Gastroesophageal sphincter (tissue), 4 donors: ENCODE data around the gene CIBAR2. TPM values are rescaled to one million over a fixed set of nuclear protein-coding genes. Genes with fewer than 3 reads are reported as not detected.

Experiments used
- ATAC-seq: fragments of 150-250 bp; one replicate; pipeline ENCODE4 v1.9.1; 2016; ENCODE audit warnings: mild to moderate bottlenecking, moderate library complexity
- H3K27ac ChIP-seq, 4 donors: fragments of 200-600 bp; sonication (generic) in 3 of 4; 1 replicate in 3 of 4; 2 replicates in 1 of 4; pipeline ENCODE4 v1.5.1; 2016 to 2019
- H3K27me3 ChIP-seq: fragments of 200-600 bp; sonication (generic); one replicate; pipeline ENCODE4 v1.5.1; 2019
- H3K36me3 ChIP-seq, 2 donors: fragments of 200-600 bp; sonication (generic); one replicate each; pipeline ENCODE4 v1.5.1; 2019; ENCODE audit warnings: control low read depth in 1 of 2
- H3K4me1 ChIP-seq, 3 donors: fragments of 200-600 bp; sonication (generic); 1 replicate in 2 of 3; 2 replicates in 1 of 3; pipeline ENCODE4 v1.5.1; 2016 to 2019; ENCODE audit warnings: control low read depth in 2 of 3
- H3K4me3 ChIP-seq, 2 donors: fragments of 200-600 bp; sonication (generic); one replicate each; pipeline ENCODE4 v1.5.1; 2019; ENCODE audit warnings: mild to moderate bottlenecking in 1 of 2, moderate library complexity in 1 of 2
- H3K9me3 ChIP-seq, 3 donors: fragments of 200-600 bp; sonication (generic); one replicate each; pipeline ENCODE4 v1.5.1; 2017 to 2019; ENCODE audit warnings: control low read depth in 2 of 3
- CTCF ChIP-seq, 4 experiments: fragments of 200-600 bp in 2 of 4; fragments of 450-650 bp in 2 of 4; sonication (generic) in 1 of 4; IDR thresholded peaks; one replicate each; pipeline ENCODE4 v1.5.1; 2017 to 2019; ENCODE audit warnings: antibody characterized with exemption in 4 of 4, mild to moderate bottlenecking in 2 of 4, moderate library complexity in 2 of 4
- EP300 ChIP-seq: sonication (generic); formaldehyde crosslinking; IDR thresholded peaks from one replicate; pipeline ENCODE4 v1.6.1; 2017; ENCODE audit warnings: antibody characterized with exemption, mild to moderate bottlenecking
- POLR2A ChIP-seq, 2 donors: fragments of 450-650 bp; IDR thresholded peaks; one replicate each; pipeline ENCODE4 v1.6.1; 2017; ENCODE audit warnings: antibody characterized with exemption in 2 of 2, mild to moderate bottlenecking in 2 of 2, moderate library complexity in 1 of 2
- POLR2AphosphoS5 ChIP-seq: sonication (generic); formaldehyde crosslinking; IDR thresholded peaks from one replicate; pipeline ENCODE4 v1.6.1; 2017; ENCODE audit warnings: antibody characterized with exemption
- WGBS, 2 donors: methylation state at CpG; one replicate each; pipeline ENCODE4 v1.1.5; 2018; ENCODE audit warnings: low coverage in 1 of 2; 5-methylcytosine and 5-hydroxymethylcytosine counted together
- total RNA-seq, 4 donors: library from RNA; depleted of rRNA; stranded (reverse); fragments of >200 nt; gene quantifications; one replicate each; pipeline ENCODE4 v1.1.0, GENCODE V29; 2016

The CIBAR2 gene
- total RNA-seq, 4 donors from 2014 or later = not detected

GRCh38 chr16:85068746-85069145 is 43.5 kb downstream of the CIBAR2 start:
- peaks cover 0 to 9% (median 0%) of the 10 kb centered on the region in 3 donors for H3K4me1 ChIP-seq
- H3K4me3 ChIP-seq = no peak overlapping the region
- H3K36me3 ChIP-seq = peaks cover 0 to 75% of the 10 kb centered on the region in 2 donors
- no peak overlapping the region for H3K27ac ChIP-seq
- H3K9me3 ChIP-seq = no peaks in the 10 kb centered on the region
- H3K27me3 ChIP-seq = no peaks in the 10 kb centered on the region
- ATAC-seq = no peak
- TF ChIP-seq POLR2AphosphoS5 = no peak
- no peak for TF ChIP-seq EP300
- no peak for TF ChIP-seq CTCF (IDR thresholded peaks at IDR 0.05)
- no peak for TF ChIP-seq POLR2A (IDR thresholded peaks at IDR 0.05)
- WGBS, 2 donors = 98 to 100% methylated on average over 6 of the region's 8 CpGs

- no peak for TF ChIP-seq POLR2A (IDR thresholded peaks at IDR 0.05)
- no peak for TF ChIP-seq CTCF (IDR thresholded peaks at IDR 0.05)
- peaks cover 0 to 62% of the 10 kb centered on the region in 2 donors for H3K36me3 ChIP-seq
- peaks cover 0 to 7% (median 0%) of the 10 kb centered on the region in 3 donors for H3K4me1 ChIP-seq
- no peaks in the 10 kb centered on the region for H3K9me3 ChIP-seq
- WGBS, 2 donors = 96 to 100% methylated on average over 2 to 3 of the region's 8 CpGs
- no peak overlapping the region for H3K27ac ChIP-seq
- H3K27me3 ChIP-seq = no peaks in the 10 kb centered on the region
- ATAC-seq = no peak
- no peak overlapping the region for H3K4me3 ChIP-seq
Measured at GRCh38 chr16:85067426-85067825, 44.8 kb downstream of the CIBAR2 start.

- H3K4me1 ChIP-seq = peaks cover 0 to 6% (median 0%) of the 10 kb centered on the region in 3 donors
- whole genome bisulfite sequencing, 2 donors = no CpG with 5 or more reads among the region's 18 CpGs
- ATAC-seq = no peak
Measured at GRCh38 chr16:85067024-85067423, 45.2 kb downstream of the CIBAR2 start.

GRCh38 chr16:85066346-85066885 is 45.9 kb downstream of the CIBAR2 start:
- Histone ChIP-seq H3K27me3 (no peaks in the 10 kb centered on the region), H3K9me3 (no peaks in the 10 kb centered on the region), H3K4me1 (peaks cover 0 to 6% (median 0%) of the 10 kb centered on the region in 3 donors), H3K27ac (no peak overlapping the region), H3K4me3 (no peak overlapping the region), H3K36me3 (peaks cover 0 to 53% of the 10 kb centered on the region in 2 donors)
- ATAC-seq = no peak
- TF ChIP-seq POLR2A (IDR thresholded peaks at IDR 0.05) (no peak), CTCF (IDR thresholded peaks at IDR 0.05) (no peak), POLR2AphosphoS5 (no peak), EP300 (no peak)
- WGBS, 2 donors = 89% methylated on average over 12 of the region's 12 CpGs; no CpG with 5 or more reads in 1 of the 2 donors

More at GRCh38 chr16:85067024-85067423, 45.2 kb downstream of the CIBAR2 start:
- Histone ChIP-seq H3K4me3 (no peak overlapping the region), H3K27me3 (no peaks in the 10 kb centered on the region), H3K9me3 (no peaks in the 10 kb centered on the region), H3K27ac (no peak overlapping the region), H3K36me3 (peaks cover 0 to 59% of the 10 kb centered on the region in 2 donors)
- TF ChIP-seq CTCF (IDR thresholded peaks at IDR 0.05) = no peak
- TF ChIP-seq POLR2A (IDR thresholded peaks at IDR 0.05) = no peak
- no peak for TF ChIP-seq POLR2AphosphoS5
- TF ChIP-seq EP300 = no peak

GRCh38 chr16:85065099-85065498 is 47.2 kb downstream of the CIBAR2 start:
- Histone ChIP-seq H3K4me3 (no peak overlapping the region), H3K27ac (no peak overlapping the region), H3K9me3 (no peaks in the 10 kb centered on the region), H3K4me1 (peaks cover 0 to 6% (median 0%) of the 10 kb centered on the region in 3 donors), H3K36me3 (peaks cover 0 to 40% of the 10 kb centered on the region in 2 donors), H3K27me3 (no peaks in the 10 kb centered on the region)
- ATAC-seq = no peak
- 94 to 100% methylated on average over 1 to 3 of the region's 13 CpGs for WGBS, 2 donors
- no peak for TF ChIP-seq POLR2AphosphoS5
- TF ChIP-seq CTCF (IDR thresholded peaks at IDR 0.05) = no peak
- TF ChIP-seq EP300 = no peak
- no peak for TF ChIP-seq POLR2A (IDR thresholded peaks at IDR 0.05)
